Activated B cell treated with CpG ODN at 0.5 μM for 24 hours (primary cell): Measurements from ENCODE around the gene GALNT10. TPM values are rescaled to one million over a fixed set of nuclear protein-coding genes. Genes with fewer than 3 reads are reported as not detected.

Experiments used
- ATAC-seq: fragments of 200-7000 bp; cut with Tn5 transposase; one replicate; pipeline ENCODE4 v1.10.0; 2021; ENCODE audit warnings: low read depth, mild to moderate bottlenecking, moderate library complexity
- CTCF ChIA-PET: fragments of 350-600 bp; sonication (Branson Sonifier 250); formaldehyde crosslinking; loops from one replicate; lab custom pipeline; 2021; ENCODE audit warnings: antibody characterized with exemption; lab: Charles Lee
- POLR2A ChIA-PET: fragments of 350-600 bp; sonication (Branson Sonifier 250); formaldehyde crosslinking; loops from one replicate; lab custom pipeline; 2021; ENCODE audit warnings: antibody characterized with exemption; lab: Charles Lee
- DNase-seq: peaks from one replicate; pipeline ENCODE4 v3.0.0; 2022
- H3K27ac Mint-ChIP-seq: one replicate; pipeline ENCODE4 v1.8.0; 2020; ENCODE audit warnings: mixed read lengths
- H3K27me3 Mint-ChIP-seq: one replicate; pipeline ENCODE4 v1.8.0; 2021; ENCODE audit warnings: mixed read lengths
- H3K36me3 Mint-ChIP-seq: one replicate; pipeline ENCODE4 v1.8.0; 2021; ENCODE audit warnings: low read depth, mixed read lengths
- H3K4me1 Mint-ChIP-seq: one replicate; pipeline ENCODE4 v1.8.0; 2021; ENCODE audit warnings: mixed read lengths
- H3K4me3 Mint-ChIP-seq: one replicate; pipeline ENCODE4 v1.8.0; 2020; ENCODE audit warnings: mild to moderate bottlenecking, mixed read lengths
- H3K9me3 Mint-ChIP-seq: one replicate; pipeline ENCODE4 v1.8.0; 2020; ENCODE audit warnings: mixed read lengths
- CTCF ChIP-seq: fragments of 200-600 bp; IDR thresholded peaks from one replicate; pipeline ENCODE4 v1.8.0; 2022; ENCODE audit warnings: antibody characterized with exemption, mild to moderate bottlenecking
- intact Hi-C: fragments of 100-400 bp; cut with micrococcal nuclease; formaldehyde crosslinking; loops from one replicate; pipeline ENCODE4 v1.15.1; 2024
- total RNA-seq: library from RNA; stranded (reverse); gene quantifications from 2 replicates; pipeline ENCODE4 v1.2.3, GENCODE V29; 2022

Gene GALNT10
- total RNA-seq, 1 donor from 2014 or later: 41.5 TPM

- ChIA-PET POLR2A (no interaction called here), CTCF (interaction anchor here (0.9 to 5.3 kb wide), 4 partner anchors 13 to 227 kb away, joined by 4 to 39 read pairs (median 13); no protein-coding TSS in a partner anchor)
- Mint-ChIP-seq H3K36me3 (no peaks in the 10 kb centered on the region), H3K4me3 (no peak overlapping the region), H3K4me1 (peaks cover 9% of the 10 kb centered on the region), H3K27me3 (peaks cover 9% of the 10 kb centered on the region), H3K9me3 (no peaks in the 10 kb centered on the region), H3K27ac (no peak overlapping the region)
- DNase-seq: no peak
- ATAC-seq: no peak
- no peak for TF ChIP-seq CTCF
- intact Hi-C loops: no loop called here
Observed at GRCh38 chr5:154178661-154179060, 11.9 kb upstream of the GALNT10 start.

GRCh38 chr5:154179846-154180710 is 10.5 kb upstream of the GALNT10 start:
- ATAC-seq: peak; percentile 93
- intact Hi-C loops: loop anchor here (1.0 kb wide), 4 partner anchors 10 to 225 kb away; partner anchors contain the start of gene GALNT10

GRCh38 chr5:154181161-154181560 is 9.4 kb upstream of the GALNT10 start:
- intact Hi-C loops: no loop called here
- Mint-ChIP-seq H3K4me1 (peaks cover 15% of the 10 kb centered on the region), H3K36me3 (no peaks in the 10 kb centered on the region), H3K4me3 (no peak overlapping the region), H3K9me3 (no peaks in the 10 kb centered on the region), H3K27ac (no peak overlapping the region), H3K27me3 (peaks cover 9% of the 10 kb centered on the region)
- ATAC-seq: no peak
- TF ChIP-seq CTCF: no peak
- POLR2A ChIA-PET: no interaction called here
- DNase-seq: no peak
- CTCF ChIA-PET: interaction anchor here (1.0 to 5.3 kb wide), 4 partner anchors 8 to 225 kb away, joined by 3 to 39 read pairs (median 16); no protein-coding TSS in a partner anchor

More at GRCh38 chr5:154179846-154180710, 10.5 kb upstream of the GALNT10 start:
- H3K36me3 Mint-ChIP-seq: no peaks in the 10 kb centered on the region
- CTCF ChIA-PET: interaction anchor here (1.0 to 5.3 kb wide), 7 partner anchors 9 to 226 kb away, joined by 3 to 39 read pairs (median 11); no protein-coding TSS in a partner anchor
- peaks cover 9% of the 10 kb centered on the region for H3K27me3 Mint-ChIP-seq
- POLR2A ChIA-PET: interaction anchor here (1.6 kb wide), 1 partner anchor 10 kb away, joined by 10 read pairs; the partner anchor contains the start of gene GALNT10
- DNase-seq: no peak
- no peak overlapping the region for H3K4me3 Mint-ChIP-seq
- H3K27ac Mint-ChIP-seq: no peak overlapping the region
- no peaks in the 10 kb centered on the region for H3K9me3 Mint-ChIP-seq
- peaks cover 15% of the 10 kb centered on the region for H3K4me1 Mint-ChIP-seq
- TF ChIP-seq CTCF: no peak

- ChIA-PET POLR2A (interaction anchor here (0.6 to 3.8 kb wide), 15 partner anchors 8 to 257 kb away, joined by 3 to 36 read pairs (median 5); partner anchors contain the start of genes FAM114A2 and MFAP3), CTCF (interaction anchor here (0.8 to 2.5 kb wide), 10 partner anchors 9 to 215 kb away, joined by 3 to 17 read pairs (median 4); no protein-coding TSS in a partner anchor)
- no peaks in the 10 kb centered on the region for H3K9me3 Mint-ChIP-seq
- no peak for TF ChIP-seq CTCF
- peak overlapping the region; percentile 72 for H3K27ac Mint-ChIP-seq
- ATAC-seq (no peak), DNase-seq (no peak)
- no peaks in the 10 kb centered on the region for H3K27me3 Mint-ChIP-seq
- peaks cover 48% of the 10 kb centered on the region for H3K4me1 Mint-ChIP-seq
- intact Hi-C loops: no loop called here
- peak overlapping the region; percentile 86 for H3K4me3 Mint-ChIP-seq
- H3K36me3 Mint-ChIP-seq: peaks cover 15% of the 10 kb centered on the region
Observed at GRCh38 chr5:154189256-154189818, 1.2 kb upstream of the GALNT10 start.
